Activated T-cell treated with anti-CD3 and anti-CD28 coated beads for 1 hour (primary cell): ENCODE data around the gene FRMD6.
"Not testable (repeated sequence)": the region's sequence is repeated elsewhere in the genome, so short reads cannot be mapped to it uniquely, and the experiment has no call there.

ENCODE experiments used
- DNase-seq: peaks from one replicate; pipeline ENCODE4 v3.0.0-alpha.2; 2020; ENCODE audit warnings: low read depth

FRMD6 gene

DNA sequence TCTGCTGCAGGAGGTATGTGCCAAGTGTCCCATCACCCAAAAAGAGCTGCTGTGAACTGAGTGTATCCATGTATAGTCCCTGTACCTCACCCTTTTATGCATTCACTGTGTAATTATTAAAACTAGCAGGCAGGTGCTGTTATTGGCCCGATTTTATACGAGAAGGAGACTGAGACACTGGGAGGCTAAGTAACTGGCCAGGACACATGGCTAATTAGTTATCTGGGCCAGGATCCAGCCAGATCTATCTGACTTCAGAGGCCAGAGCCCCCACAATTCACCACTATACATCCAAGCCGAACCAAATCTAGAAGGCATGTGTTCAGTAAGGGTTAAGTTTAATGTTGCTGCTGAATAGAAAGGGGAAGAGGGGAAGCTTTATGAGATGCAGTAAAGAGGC is 73.4 kb downstream of the FRMD6 start:
- DNase-seq: no peak

DNA sequence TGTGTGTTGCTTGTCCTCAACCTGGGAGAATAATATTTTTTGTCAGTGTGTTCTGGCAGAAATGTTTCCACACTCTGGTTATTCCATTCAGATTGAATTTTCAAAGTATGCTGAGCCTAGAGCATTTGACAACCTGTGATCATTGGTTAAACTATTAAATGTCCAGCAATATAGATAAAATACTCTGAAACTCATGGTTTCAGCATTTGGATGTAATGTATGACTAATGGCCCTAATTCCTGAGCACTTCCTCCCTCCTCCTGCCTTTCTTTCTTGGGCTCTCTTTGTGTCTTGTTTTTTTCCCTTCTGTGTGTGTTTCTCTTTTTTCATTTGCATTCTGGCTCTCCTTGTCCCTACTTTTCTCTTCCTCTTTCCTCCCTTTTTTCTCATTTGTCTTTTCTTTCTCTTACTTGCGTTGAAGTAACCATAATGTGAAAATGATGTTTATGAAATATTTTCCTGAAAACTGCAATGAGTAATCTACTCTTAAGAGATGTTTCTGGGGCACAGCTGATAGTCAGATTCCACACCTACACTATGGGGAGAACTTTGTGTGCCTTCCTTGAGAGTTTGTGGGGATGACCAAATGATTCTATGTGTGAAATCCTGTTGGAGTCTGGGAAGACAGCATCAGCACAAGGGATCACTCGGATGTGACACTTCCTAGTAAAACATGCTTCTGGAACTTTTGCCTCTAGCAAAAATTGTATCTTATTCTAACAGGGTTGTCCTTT is 74.6 kb downstream of the FRMD6 start:
- DNase-seq: no peak

DNA sequence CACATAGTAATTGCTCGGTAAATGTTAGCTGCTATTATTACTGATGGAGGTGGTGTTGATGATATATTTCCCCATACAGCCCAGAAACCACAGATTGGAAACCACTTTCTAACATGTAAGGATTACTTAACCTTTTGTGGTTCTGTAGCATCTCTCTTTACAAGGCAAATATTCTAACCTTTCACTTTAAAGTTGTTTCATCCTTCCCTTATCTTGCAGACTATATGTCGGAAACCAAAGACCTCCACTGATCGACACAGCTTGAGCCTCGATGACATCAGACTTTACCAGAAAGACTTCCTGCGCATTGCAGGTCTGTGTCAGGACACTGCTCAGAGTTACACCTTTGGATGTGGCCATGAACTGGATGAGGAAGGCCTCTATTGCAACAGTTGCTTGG is 75.8 kb downstream of the FRMD6 start:
- no peak for DNase-seq

DNA sequence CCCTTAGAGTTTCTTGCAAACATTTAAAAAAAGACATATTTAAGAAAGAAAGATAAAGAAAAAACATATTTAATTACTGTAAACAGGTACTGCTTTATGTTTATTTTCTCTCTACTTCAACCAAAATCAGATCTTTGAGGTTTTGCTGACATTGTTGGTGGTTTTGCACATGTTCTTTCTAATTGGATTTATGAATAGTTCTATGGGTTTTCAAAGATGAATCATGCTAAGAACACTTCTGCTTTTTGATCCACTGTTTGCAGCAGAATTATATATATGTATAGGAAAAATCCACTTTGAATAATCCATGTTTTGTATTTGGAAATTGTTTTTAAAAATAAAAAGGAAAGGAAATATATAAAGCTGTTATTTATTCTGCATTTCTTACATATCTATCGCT is 78.4 kb downstream of the FRMD6 start:
- DNase-seq: no peak

DNA sequence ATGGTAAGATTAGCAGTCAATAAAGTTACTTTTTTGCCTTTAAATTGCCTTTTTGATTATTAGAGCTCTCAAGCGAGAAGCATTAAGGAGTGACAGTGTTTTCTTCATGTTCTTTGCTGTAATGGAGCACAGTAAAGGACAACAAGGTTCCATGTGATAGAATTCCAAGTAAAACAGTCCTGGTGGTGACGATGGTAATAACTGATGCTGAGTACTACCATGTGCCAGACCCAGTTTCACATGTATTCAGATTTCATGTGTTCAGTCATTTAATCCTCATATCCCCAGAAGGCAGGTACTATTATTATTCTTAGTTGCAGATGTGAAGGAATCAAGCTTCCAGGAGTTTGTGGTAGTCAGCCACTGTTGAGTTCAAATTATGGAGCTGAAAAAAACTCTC is 79.0 kb downstream of the FRMD6 start:
- DNase-seq: no peak

DNA sequence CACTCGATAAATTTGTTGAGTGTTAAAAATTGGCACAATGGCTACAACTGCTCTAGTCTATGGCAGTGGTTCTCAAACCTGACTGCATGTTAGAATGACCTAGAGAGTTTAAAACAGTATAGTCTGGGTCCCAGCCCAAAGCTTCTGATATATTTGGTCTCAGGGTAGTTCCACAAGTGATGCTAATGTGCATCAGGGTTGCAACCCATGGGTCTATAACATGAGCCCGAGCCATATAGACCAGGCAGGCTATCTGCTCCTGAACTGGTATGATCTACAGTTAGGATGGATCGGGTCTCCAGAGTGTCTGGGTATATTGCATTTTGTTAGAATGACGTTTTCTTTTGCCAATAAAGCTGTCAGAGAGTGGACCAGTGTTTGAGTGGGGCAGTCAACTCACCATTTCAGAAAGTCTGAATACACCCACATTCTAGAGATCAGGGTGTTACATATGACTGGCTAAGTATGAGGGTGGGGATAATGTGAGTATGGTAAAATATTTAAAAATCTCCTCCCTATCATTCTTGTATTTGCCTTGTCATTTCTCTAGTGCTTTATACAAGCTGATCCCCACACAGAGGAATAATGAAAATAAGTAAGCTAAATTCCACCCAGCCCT is 80.9 kb downstream of the FRMD6 start:
- no peak for DNase-seq

DNA sequence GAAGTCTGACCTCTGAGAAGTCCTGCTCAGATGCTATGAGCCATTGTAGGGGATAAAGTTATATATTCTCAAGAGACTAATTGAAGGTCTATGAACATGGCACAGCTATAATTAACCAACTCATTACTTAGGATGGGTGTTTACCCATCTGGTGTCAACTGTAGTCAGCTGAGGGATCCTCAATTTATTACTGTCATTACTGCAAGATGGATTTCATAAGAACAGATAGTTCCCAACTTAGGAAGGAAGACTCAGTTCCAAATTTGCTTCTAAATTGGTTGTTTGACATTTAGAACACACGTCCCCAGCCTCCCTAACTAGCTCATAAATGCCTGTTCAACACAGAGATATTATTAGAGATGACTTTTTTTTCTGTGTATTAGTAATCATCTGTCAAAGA is 81.4 kb downstream of the FRMD6 start:
- no peak for DNase-seq

DNA sequence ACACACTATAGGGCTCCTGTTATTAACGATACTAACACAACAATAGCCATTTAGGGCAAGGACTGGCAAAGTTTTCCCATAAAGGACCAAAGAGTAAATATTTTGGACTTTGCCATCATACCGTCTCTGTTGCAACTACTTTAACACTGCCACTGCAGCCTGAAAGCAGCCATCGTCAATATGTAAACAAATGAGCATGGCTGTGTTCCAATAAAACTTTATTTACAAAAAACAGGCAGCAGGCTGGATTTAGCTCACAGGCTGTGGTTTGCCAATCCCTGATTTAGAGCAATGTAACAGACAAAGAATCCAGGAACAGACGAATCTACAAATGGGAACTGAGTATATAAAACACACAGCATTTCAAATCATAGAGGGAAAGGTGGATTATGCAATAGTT is 84.1 kb downstream of the FRMD6 start:
- DNase-seq: no peak

DNA sequence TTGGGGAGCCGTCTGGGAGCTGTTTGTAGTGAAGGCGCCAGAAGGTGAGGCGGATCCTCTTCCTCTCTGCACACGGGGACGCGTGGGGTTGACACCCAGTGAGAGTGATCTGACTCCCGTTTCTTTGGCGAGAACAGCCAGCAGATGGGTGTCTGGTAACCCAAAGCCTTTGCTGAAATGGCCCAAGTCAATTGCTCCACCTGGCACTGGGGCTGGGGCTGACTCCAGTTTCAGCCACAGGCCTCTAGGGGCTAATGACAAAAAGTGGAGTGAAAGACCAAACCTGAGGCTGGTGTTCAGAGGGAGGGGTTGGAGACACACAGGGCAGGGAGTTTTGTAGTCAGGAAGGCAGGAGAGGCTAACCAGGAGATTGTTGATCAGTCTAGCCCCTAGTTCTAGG is 87.0 kb downstream of the FRMD6 start:
- no peak for DNase-seq

DNA sequence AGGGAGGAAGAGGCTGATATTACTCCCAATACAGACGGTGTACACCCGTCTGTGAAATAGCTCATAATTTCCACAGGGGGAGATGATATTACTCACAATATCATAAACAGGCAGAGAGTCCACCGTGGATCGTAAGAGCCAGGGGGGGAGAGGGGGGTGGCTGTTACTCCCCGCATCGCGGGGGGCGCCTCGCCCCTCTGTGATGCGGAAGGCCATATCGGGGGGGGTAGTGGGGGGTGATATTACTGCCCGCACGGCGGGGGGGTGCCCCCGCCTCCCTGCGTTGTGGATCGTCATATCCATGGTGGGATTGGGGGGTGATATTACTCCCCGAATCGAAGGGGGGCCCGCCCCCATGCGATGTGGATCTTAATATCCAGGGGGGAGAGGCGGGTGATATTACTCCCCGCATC is 91.9 kb downstream of the FRMD6 start:
- DNase-seq: no peak

DNA sequence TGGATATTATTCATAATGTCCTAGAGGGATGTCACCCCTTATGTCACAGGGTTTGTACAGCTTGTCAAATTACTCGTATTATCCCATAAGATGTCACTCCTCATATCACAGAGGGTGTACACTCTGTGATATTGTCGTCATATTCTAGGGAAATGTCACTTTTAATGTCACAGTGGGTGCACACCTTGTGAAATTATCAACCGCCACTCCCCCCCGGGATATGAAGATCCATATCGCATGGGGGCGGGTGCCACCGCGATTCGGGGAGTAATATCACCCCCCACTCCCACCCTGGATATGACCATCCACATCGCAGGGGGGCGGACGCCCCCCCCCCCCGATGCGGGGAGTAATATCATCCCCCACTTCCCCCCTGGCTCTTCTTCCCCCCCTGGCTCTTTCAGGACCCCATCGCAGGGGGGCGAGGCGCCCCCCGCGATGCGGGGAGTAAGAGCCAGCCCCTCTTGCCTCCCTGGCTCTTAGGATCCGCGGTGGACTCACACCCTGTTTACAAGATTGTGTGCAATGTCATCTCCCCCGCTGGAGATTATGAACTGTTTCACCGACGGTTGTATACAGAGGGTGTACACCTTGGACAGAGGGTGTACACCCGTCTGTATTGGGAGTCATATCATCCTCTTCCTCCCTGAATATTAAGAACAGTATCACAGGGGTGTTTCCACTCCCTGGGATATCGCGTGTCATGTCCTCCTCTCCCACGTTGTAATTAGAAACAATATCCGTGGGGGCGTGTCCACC is 92.8 kb downstream of the FRMD6 start:
- DNase-seq: no peak

DNA sequence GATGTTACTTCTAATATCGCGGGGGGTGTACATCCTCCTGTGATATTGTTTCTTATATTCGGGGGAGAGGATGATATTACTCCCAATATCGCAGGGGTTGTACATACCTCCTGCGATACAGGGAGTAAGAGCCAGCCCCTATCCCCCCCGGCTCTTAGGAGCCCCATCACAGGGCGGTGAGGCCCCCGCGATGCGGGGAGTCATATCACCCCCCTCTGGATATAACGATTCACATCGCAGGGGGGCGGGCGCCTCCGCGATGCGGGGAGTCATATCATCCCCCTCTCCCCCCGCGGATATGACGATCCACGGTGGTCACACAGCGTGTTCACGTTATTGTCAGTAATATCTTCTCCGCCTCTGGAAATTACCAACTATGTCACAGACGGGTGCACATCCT is 95.1 kb downstream of the FRMD6 start:
- DNase-seq: not testable (repeated sequence)

DNA sequence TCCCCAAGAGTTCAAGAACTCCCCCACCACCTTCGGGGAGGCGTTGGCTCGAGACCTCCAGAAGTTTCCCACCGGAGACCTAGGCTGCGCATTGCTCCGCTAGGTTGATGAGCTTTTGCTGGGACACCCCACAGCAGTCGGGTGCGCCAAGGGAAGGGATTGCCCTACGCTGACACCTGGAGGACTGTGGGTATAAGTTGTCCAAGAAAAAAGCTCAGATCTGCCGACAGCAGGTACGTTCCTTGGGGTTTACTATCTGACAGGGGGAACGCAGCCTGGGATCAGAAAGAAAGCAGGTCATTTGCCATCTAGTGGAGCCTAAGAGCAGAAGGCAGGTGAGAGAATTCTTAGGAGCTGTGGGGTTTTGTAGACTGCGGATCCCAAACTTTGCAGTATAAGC is 98.8 kb downstream of the FRMD6 start:
- DNase-seq: no peak

DNA sequence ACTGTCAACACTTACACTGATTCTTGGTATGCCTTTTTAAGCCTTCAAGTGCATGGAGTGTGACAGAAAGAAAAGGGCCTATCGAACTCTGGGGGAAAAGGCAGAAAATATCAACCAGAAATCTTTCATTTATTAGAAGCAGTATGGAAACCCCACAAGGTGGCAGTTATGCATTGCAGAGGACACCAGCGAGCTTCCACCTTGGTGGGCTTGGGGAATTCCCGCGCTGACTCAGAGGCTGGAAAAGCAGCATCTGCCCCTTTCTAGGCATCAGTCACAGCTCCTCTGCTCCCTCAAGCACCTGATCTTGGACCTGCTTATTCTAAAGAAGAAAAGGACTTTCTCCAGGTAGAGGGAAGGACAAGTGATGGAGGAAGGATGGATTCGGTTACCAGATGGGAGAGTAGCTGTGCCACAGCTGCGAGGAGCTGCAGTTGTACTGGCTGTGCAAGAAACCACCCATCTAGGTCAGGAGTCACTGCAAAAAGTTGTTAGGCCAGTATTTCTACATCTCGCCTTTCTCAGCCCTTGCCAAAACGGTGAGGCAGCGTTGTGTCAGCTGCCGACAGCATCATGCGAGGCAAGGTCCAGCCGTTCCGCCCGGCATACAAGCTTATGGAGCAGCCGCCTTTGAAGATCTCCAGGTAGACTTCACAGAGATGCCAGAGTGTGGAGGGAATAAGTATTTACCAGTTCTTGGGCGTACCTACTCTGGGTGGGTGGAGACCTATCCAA is 100.1 kb downstream of the FRMD6 start:
- not testable (repeated sequence) for DNase-seq

DNA sequence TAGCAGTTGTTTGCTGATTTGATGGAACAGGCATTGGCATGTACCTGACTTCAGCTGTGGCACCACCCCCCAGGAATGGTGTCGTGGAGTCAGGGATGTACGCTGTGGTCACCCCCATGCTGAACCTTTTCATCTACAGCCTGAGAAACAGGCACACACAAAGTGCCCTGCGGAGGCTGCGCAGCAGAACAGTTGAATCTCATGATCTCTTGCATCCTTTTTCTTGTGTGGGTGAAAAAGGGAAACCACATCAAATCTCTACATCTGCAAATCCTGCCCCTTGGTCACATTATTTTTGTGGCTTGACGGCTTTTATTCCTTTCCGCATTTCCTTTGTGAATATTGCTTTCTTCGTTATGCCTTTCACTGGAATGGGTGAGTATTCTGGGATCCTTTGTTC is 106.0 kb downstream of the FRMD6 start:
- DNase-seq: not testable (repeated sequence)

DNA sequence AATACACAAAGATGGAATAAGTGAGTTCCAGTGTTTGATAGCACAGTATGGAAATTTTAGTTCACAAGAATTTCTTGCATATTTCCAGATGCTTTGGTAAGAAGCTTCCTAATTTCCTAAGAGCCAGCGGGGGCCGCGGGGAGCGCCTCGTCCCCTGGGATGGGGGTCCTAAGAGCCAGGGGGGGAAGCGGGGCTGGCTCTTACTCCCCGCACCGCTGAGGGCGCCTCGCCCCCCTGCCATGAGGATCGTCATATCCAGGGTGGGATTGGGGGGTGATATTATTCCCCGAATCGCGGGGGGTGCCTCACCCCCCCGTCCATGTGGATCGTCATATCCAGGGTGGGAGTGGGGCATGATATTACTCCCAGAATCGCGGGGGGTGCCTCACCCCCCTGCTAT is 108.2 kb downstream of the FRMD6 start:
- DNase-seq: no peak

DNA sequence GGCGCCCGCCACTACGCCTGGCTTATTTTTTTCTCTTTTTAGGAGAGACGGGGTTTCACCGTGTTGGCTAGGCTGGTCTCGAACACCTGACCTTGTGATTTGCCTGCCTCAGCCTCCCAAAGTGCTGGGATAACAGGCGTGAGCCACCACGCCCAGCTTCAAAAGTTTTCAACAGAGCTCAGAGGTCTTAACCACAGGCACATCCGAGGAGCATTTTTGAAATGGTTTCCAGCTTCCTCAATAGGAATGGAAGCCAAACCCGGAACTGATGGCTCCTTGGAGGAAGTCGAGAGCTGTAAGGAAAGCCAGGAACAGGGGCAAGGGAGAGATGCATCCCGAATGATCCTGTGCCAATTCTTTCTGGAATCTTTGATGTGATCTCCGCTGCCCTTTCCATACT is 114.0 kb downstream of the FRMD6 start:
- not testable (repeated sequence) for DNase-seq

DNA sequence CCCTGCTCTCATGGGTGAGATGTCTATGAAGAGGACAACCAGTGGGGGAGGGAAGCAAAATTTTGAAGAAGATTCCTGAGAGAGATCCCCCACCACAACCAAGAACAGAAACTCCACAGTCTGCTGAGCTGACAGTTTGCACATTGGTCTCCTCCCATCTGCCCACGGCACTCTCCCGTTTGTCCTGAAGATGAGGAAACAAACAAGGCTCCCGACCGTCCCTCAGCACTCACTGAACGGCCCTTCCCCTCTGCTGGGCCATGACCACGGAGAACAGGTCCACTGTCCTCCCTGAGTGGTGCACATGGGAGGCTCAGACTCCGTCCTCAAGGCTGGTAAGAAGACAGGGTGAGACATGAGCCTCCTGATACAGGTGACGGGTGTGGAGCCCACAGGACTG is 114.9 kb downstream of the FRMD6 start:
- DNase-seq: not testable (repeated sequence)

DNA sequence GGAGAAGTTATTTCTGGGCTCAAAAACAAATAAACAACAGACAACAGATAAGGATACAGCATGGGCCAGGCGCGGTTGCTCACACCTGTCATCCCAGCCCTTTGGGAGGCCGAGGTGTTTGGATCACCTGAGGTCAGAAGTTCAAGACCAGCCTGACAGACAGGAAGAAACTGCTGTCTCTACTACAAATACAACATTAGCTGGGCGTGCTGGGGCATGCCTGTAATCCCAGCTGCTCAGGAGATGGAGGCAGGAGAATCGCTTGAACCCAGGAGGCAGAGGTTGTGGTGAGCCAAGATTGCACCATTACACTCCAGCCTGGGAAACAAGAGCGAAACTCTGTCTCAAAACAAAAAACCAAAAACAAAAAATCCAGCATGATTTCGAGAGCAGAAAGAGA is 117.6 kb downstream of the FRMD6 start:
- DNase-seq: not testable (repeated sequence)

DNA sequence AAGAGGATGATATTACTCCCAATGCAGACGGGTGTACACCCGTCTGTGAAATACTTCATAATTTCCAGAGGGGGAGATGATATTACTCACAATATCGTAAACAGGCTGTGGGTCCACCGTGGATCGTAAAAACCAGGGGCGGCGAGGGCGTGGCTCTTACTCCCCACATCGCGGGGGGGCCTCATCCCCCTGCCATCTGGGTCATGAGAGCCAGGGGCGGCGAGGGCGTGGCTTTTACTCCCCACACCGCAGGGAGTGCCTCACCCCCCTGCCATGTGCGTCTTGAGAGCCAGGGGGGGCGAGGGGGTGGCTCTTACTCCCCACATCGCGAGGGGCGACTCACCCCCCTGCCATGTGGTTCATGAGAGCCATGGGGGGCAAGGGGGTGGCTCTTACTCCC is 122.5 kb downstream of the FRMD6 start:
- no peak for DNase-seq

DNA sequence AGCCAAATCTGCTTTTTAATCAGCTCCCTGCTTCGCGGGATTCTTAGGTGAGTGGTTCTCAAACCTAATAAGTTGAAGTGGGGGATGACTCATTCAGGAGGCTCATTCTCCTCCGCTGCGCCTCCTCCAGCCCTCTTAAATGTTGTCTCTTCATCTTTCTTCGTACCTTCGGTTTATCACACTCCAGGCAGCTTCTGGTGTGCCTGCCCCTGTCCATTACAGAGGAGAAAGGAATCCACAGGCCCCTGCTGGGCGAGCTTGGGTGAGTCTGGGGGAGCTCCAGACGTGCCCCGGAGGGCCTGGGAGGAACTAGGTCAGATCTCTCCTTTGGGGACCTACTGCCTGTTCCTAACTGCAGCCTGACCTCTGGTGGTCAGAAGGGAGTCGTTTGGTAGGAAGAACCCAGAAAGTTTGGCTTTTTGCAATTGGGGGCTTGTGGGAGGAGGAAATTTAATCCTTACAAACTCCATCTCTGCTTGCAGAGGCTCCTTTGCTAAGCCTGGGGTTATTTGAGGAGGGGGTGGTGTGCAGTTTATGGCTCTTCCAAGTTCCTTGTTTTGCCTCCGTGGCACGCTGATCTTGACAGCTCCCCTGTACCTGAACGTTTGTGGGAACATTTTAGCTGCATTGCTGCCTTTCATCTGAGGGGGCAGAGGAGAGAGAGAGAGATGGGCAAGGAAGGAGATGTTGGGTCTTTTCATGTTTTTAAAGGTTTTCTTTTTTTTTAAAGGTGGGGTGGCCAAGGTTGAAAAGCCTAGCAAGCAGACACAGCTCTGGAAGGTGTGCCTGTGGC is 124.6 kb downstream of the FRMD6 start:
- peak; percentile 4 for DNase-seq
